ENCODE results near the gene SLC25A2.
"Not testable (repeated sequence)": the region's sequence is repeated elsewhere in the genome, so short reads cannot be mapped to it uniquely, and the experiment has no call there.

Gene SLC25A2

GRCh38 chr5:141303756-141304155 is at the start of gene SLC25A2:
SLC25A2 (minus strand) TSS chr5:141304049; CDS start chr5:141303865, 184 bp downstream.
- no peak for DNase-seq
- no peak for ATAC-seq

DNA sequence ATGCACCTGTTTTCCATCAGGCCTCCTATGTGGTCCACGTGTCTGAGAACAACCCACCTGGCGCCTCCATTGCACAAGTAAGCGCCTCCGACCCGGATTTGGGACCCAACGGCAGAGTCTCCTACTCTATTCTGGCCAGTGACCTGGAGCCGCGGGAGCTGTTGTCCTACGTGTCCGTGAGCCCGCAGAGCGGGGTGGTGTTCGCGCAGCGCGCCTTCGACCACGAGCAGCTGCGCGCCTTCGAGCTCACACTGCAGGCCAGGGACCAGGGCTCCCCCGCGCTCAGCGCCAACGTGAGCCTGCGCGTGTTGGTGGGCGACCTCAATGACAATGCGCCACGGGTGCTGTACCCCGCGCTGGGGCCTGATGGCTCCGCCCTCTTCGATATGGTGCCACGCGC is 47.7 kb upstream of the SLC25A2 start:
- ATAC-seq (no peak), DNase-seq (no peak)

DNA sequence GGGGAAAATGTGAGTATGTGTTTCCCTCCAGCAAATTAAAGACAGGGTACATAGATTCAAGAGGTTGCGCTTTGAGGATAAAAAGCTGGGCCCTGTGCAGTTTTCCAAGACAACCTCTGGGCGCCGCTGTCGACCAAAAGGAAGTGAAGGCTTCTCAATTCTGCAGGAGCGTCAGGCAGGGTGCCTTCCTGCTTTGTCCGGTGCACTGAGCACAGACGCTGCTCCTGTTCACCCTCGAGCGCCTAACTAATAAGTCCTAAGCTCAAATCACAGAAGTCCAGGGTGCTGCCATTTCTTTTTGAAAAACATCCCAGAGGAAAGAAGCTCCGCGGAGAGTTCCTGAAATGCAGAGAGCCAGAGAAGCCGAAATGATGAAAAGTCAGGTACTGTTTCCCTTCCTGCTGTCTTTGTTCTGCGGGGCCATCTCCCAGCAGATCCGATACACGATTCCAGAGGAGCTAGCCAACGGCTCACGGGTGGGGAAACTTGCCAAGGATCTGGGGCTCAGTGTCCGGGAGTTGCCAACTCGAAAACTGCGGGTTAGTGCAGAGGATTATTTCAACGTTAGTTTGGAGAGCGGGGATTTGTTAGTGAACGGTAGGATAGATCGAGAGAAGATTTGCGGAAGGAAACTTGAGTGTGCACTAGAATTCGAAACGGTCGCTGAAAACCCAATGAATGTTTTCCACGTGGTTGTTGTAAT is 46.2 kb upstream of the SLC25A2 start, which contains the start of gene PCDHGB1:
TSS of gene PCDHGB1 (plus strand) at position 183 of the 703 bp plus-strand sequence. CDS start at position 345, 162 bp downstream.
- DNase-seq (peak; percentile 22), ATAC-seq (no peak)

DNA sequence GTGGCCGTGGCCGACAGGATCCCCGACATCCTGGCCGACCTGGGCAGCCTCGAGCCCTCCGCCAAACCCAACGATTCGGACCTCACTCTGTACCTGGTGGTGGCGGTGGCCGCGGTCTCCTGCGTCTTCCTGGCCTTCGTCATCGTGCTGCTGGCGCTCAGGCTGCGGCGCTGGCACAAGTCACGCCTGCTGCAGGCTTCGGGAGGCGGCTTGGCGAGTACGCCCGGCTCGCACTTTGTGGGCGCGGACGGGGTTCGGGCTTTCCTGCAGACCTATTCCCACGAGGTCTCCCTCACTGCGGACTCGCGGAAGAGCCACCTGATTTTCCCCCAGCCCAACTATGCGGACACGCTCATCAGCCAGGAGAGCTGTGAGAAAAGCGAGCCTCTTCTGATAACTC is 42.2 kb upstream of the SLC25A2 start:
- ATAC-seq, DNase-seq: not testable (repeated sequence)

GRCh38 chr5:141345327-141345726 is 41.5 kb upstream of the SLC25A2 start:
- ATAC-seq (no peak), DNase-seq (no peak)

DNA sequence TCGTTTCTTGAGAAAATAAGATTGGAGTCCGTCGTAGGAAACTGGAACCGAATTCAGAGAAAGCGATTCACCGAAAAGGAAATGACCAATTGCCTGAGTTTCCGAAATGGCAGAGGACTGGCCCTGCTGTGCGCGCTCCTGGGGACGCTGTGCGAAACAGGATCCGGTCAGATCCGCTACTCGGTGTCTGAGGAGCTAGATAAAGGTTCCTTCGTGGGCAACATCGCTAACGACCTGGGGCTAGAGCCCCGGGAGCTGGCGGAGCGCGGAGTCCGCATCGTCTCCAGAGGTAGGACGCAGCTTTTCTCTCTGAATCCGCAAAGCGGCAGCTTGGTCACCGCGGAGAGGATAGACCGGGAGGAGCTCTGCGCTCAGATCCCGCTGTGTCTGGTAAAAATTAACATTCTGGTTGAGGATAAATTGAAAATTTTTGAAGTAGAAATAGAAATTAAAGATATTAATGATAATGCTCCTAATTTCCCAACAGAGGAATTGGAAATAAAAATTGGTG is 40.2 kb upstream of the SLC25A2 start:
- DNase-seq (no peak), ATAC-seq (no peak)

DNA sequence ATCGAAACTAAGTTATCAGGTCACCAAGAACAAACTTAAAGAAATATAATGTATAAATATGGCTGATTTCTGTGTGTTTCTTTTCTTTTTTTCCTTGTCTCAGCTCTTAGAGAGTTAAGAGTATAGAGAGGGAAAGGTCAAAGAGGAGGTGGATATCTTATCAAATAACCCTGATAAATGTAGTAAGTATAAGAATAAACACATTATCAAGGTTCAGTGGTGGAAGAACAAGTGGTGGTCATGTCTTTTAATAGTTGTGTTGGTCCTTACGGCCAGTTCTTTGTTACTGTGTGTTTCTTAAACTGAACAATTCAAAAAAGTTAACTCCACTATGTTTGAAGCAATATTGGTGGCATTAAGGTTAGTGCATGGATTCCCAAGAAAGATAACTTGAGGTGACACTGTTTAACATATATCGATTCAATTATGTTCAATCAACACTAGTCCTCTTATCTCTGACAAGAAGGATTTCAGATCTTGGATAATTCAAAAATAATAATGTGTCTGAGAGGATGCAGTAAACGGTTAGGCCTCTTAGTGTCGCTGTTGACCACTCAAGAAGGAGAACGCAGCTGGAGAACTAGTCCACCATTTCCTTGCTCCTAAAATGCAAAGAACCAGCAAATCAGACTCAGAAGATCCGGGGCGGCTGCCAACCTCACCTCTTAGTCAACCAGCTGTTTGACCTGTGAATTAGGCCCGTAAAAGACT is 39.5 kb upstream of the SLC25A2 start, which contains the start of gene PCDHGA3:
TSS of gene PCDHGA3 (plus strand) at position 588 of the 711 bp plus-strand sequence. CDS start 205 bp downstream, outside the sequence.
- ATAC-seq (no peak), DNase-seq (no peak)

- ATAC-seq: no peak
- DNase-seq: no peak
Observed at GRCh38 chr5:141342773-141343172, 38.9 kb upstream of the SLC25A2 start.

DNA sequence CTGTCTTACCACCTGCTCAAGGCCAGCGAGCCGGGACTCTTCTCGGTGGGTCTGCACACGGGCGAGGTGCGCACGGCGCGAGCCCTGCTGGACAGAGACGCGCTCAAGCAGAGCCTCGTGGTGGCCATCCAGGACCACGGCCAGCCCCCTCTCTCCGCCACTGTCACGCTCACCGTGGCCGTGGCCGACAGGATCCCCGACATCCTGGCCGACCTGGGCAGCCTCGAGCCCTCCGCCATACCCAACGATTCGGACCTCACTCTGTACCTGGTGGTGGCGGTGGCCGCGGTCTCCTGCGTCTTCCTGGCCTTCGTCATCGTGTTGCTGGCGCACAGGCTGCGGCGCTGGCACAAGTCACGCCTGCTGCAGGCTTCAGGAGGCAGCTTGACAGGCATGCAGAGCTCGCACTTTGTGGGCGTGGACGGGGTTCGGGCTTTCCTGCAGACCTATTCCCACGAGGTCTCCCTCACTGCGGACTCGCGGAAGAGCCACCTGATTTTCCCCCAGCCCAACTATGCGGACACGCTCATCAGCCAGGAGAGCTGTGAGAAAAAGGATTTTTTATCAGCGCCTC is 37.0 kb upstream of the SLC25A2 start:
- DNase-seq, ATAC-seq: not testable (repeated sequence)

DNA sequence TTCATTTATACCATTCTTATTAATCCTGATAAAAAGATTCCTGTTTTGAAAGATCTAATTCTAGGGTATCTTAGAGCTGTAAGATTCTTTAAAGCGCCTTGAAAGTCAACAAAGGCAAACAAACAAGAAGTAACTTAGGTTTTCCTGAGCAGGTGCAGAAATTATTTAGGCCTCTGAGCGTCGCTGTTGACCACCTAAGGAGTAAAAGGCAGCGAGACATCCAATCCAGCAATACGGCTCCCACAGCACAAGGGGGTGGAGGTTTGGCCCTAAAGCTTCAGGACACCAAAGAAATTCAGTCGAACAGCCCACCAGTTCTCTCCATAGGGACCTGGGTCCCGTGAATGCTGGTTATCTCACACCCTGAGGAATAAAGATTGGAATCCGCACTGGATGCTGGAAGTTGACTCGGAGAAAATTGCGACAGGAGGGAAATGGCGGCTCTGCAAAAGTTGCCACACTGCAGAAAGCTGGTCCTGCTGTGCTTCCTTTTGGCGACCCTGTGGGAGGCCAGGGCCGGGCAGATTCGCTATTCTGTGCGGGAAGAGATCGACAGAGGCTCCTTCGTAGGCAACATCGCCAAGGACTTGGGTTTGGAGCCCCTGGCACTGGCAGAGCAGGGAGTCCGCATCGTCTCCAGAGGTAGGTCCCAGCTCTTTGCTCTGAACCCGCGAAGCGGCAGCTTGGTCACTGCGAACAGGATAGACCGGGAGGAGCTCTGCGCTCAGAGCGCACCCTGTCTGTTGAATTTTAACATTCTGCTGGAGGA is 34.9 kb upstream of the SLC25A2 start, which contains the start of gene PCDHGA2:
TSS of gene PCDHGA2 (plus strand) at position 223 of the 769 bp plus-strand sequence.
- DNase-seq (no peak), ATAC-seq (no peak)

- not testable (repeated sequence) for ATAC-seq, DNase-seq
Observed at GRCh38 chr5:141332571-141332970, 28.7 kb upstream of the SLC25A2 start.

GRCh38 chr5:141330299-141331080 is 26.6 kb upstream of the SLC25A2 start, which contains the start of gene PCDHGA1:
PCDHGA1 (plus strand) TSS chr5:141330514.
- DNase-seq (no peak), ATAC-seq (no peak)

GRCh38 chr5:141328231-141328630 is 24.4 kb upstream of the SLC25A2 start:
- no peak for DNase-seq
- no peak for ATAC-seq

GRCh38 chr5:141326088-141326854 is 22.4 kb upstream of the SLC25A2 start:
- peak; percentile 86 for ATAC-seq
- DNase-seq: peak; percentile 58

DNA sequence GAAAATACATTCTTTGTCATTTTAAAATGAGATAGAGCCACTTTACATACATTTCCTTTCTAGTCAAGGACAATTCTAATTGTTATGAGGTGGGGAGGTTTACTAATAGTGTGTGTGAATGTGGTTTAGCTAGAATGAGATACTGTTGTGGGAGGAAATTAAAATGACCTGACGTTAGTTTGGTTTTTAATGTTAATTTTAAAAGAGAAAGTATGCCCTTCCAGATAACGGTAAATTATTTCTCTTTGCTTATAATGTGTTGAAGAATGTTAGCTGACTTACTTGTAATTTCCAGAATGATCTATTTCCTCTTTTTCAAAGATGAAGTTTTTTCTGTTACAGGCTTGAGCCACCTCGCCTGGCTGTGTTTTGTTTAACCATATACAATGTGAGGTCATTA is 18.4 kb upstream of the SLC25A2 start:
- no peak for DNase-seq
- no peak for ATAC-seq

- DNase-seq (peak; percentile 94), ATAC-seq (peak; percentile 95)
Observed at GRCh38 chr5:141320225-141321169, 16.6 kb upstream of the SLC25A2 start, which contains the start of gene TAF7. TAF7 (minus strand) TSS chr5:141320784; CDS start chr5:141320044, 740 bp downstream.

DNA sequence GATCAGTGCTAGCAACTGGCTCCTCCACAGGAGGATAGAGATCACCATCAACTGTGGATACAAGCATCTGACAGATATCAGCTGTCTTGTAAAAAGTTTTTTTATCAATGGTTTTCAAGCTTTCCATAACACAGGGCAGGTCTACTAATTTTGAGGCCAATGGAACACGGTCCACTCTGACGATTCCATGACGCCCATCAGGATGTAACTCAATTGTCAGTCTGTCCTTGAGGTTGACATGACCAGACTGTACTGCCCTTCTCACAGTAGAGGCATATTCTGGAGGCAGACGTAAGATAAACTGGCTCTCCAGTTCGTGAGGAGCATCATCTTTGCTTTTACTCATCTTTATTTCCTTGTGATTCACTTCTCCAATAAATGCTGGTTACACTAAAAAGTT is 15.8 kb upstream of the SLC25A2 start:
- ATAC-seq (no peak), DNase-seq (no peak)

GRCh38 chr5:141319202-141319601 is 15.4 kb upstream of the SLC25A2 start:
- DNase-seq (no peak), ATAC-seq (no peak)

GRCh38 chr5:141316963-141317362 is 13.1 kb upstream of the SLC25A2 start:
- DNase-seq, ATAC-seq: not testable (repeated sequence)
